GM21390 (cell line): ENCODE measurements around the gene KLHL35.

Experiments used
- ATAC-seq: cut with Tn5 transposase; IDR thresholded peaks from one replicate; pipeline ENCODE4 v1.9.1; 2021; ENCODE audit not compliant: unreplicated experiment

KLHL35 gene

DNA sequence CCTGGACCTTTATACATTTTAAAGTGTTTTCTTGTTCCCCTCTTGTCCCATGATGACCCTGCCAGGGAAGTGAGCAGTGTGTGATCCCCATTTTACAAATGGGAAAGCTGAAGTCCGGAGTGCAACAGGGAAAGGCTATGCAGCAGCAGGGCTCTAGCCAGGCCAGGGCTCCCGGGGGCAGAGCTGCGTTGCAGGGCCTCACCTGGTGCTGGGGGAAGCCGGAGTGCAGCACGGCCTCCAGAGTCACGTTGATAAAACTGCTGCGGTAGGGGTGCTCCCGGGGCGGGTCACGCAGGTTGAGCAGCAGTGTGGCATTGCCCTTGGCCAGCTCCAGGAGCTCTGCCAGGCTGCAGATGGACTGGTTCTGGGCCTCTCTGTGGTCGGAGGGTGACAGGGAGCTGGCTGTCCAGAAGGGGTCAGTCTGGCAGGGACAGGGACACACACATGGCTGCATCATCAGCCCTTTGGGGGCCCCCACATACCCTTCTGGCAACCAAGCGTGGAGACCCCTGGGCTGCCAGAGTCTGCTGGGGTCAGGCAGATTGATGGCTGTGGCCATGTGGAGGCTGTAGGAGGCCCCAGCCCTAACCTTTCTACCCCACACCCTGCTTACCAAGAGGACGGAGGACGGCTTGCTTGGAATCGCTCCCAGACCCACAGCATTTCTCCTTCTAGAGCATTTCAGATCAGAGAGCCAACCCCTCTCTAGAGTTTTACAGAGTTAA is 9.3 kb upstream of the KLHL35 start:
- no peak for ATAC-seq

- no peak for ATAC-seq
These were observed 8.8 kb upstream of the KLHL35 start for GRCh38 chr11:75441804-75442132.

- no peak for ATAC-seq
These were observed 8.2 kb upstream of the KLHL35 start for GRCh38 chr11:75440960-75441803.

GRCh38 chr11:75439495-75440120 is 6.6 kb upstream of the KLHL35 start:
- no peak for ATAC-seq

- no peak for ATAC-seq
These were observed 6.0 kb upstream of the KLHL35 start for GRCh38 chr11:75439026-75439425.

DNA sequence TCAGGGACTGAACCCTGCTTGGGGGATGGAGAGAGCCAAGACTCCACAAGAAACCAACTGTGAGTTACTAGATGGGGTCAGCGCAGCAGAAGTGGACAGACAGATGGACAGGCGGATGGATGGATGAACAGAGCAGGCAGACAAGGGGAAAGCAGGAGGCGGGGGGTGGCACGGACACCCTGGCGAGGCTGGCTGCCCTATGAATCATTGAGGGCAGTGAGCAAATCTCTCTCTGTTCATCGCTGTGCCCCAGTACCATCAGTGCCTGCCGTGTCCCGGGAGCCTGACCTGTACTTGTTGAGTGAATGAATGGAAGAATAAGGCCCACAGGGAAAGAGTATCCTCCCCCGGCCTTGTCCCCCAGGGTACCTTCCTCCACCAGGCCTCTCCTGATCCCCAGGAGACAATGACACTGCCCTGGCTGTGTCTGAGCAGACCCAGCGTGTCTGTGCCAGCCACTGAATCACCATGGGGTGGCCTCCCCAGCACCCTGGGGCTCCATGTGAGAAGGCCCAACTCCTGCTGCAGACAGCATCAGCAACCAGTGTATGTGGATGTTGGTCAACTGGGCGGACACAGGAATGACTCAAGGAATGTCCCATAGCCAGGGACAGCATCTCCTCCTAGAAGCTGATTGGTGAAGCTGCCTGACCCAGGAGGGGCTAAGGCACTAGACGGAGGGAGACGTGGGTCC is 5.1 kb upstream of the KLHL35 start:
- ATAC-seq: no peak

GRCh38 chr11:75436806-75437205 is 3.8 kb upstream of the KLHL35 start:
- ATAC-seq: no peak

- ATAC-seq: no peak
These were observed 2.5 kb upstream of the KLHL35 start for GRCh38 chr11:75435571-75435925.

- no peak for ATAC-seq
These were observed 2.0 kb upstream of the KLHL35 start for GRCh38 chr11:75434886-75435570.

GRCh38 chr11:75434051-75434450 is 1.0 kb upstream of the KLHL35 start:
- ATAC-seq: no peak

DNA sequence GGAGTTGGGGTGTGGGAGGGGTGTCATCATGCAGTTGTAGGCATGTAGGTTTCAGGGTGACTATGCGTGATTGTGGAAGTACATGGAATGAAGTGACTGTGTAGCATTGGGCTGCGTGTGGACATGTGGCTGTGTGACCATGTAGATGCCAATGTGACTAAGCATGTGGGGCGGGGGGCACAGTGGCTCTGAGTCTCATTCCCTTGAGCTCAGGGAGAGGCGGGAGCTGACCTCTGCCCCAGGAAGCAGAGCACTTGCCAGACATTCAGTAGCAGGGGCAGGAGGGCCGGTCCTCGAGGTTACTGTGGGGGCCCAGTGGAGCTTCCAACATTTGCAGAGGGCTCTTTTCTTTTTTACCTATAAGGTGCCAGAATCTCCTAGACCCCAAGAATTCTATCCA is 440 bp upstream of the KLHL35 start:
- no peak for ATAC-seq

DNA sequence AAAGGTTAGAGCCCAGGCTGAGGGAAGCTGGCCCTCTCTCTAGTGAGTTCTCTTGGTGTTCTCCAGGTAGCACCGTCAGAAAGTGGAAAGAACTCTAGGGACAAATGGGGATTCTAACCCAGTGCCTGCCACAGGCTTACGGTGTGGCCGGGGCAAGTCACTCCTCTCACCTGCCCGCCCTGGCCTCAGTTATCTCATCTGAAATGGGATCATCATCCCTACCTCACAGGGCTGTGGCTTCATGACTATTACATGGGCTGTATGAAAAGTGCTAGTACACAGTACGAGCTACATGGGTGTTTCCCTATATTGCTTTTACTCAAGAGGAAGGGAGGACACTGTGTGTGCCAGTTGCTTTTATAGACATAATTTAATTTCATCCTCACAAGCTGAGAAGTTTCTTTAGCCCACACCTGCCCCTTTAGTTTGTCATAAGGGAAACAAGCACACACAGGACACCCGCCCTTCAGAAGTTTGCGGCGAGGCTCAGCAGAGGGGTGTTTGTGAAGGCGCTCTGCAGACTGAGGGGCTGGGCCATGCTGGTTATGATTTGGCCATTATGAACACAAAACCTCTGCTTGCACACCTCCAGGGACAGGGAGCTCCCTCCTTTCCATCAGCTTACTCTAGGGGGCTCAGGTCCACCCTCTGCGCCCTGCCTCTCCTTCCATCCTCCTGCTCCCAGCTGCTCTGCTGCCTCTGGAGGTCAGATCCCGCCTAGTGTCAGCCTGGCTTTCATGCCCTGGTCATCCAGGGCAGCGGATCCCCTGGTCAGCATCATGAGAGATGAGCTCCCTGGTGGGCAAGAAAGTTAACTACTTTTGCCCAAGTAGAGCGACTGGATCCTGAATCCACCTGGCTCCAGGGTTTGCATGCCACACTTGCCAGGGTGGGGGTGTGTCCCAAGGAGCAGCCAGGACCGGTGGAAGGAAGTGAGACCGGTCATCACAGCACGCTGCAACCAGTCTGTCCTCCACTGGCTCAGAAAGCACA is 1.2 kb downstream of the KLHL35 start:
- ATAC-seq: no peak

- no peak for ATAC-seq
These were observed 2.1 kb downstream of the KLHL35 start for GRCh38 chr11:75430714-75431532.

GRCh38 chr11:75429902-75430713 is 2.9 kb downstream of the KLHL35 start:
- no peak for ATAC-seq

GRCh38 chr11:75429641-75429901 is 3.4 kb downstream of the KLHL35 start:
- ATAC-seq: no peak

GRCh38 chr11:75428989-75429640 is 3.9 kb downstream of the KLHL35 start:
- ATAC-seq: no peak

- peak; percentile 58 for ATAC-seq
These were observed 4.7 kb downstream of the KLHL35 start for GRCh38 chr11:75428281-75428724.

GRCh38 chr11:75427181-75427580 is 5.8 kb downstream of the KLHL35 start:
- no peak for ATAC-seq
